NCI-H2107 treated with DMSO at 0.1 percent for 48 hours (cell line): ENCODE measurements around the gene ACYP1.

ENCODE experiments used
- DNase-seq: peaks from one replicate; lab custom pipeline; 2025; ENCODE audit not compliant: unreplicated experiment; lab: John Stamatoyannopoulos, UW

ACYP1 gene

DNA sequence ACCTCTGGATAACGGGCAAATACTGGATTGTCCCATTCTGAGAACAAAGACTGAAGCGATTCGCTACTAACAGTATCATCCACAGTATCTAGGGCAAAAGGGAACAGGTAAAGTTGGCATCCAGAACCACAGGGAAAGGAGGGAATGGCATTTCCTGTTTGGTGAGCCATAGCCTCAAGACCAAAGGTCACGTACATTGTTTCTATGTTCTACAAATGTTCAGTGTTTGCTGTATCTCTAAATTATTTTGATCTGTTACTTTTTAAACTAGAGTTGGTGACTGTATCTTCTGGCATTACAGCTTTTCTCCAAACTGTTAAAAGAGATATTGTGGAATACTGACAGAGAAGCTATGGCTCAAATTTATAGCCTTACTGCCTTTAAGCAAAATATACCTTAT lies 22.2 kb downstream of the ACYP1 start:
- no peak for DNase-seq

DNA sequence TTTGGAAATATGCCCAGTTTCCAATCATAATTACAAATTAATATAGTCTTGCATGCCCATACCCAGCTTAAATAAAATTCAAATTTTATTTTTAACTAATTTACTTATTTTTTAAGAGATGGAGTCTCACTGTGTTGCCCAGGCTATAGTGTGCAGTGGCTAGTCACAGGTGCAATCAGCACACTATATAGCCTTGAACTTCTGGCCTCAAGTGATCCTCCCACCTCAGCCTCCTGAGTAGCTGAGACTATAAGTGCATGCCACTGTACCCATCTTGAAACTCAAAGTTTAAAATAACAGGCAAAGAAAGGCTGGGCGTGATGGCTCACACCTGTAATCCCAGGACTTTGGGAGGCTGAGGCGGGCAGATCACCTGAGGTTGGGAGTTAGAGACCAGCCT lies 22.9 kb downstream of the ACYP1 start:
- DNase-seq: no peak

DNA sequence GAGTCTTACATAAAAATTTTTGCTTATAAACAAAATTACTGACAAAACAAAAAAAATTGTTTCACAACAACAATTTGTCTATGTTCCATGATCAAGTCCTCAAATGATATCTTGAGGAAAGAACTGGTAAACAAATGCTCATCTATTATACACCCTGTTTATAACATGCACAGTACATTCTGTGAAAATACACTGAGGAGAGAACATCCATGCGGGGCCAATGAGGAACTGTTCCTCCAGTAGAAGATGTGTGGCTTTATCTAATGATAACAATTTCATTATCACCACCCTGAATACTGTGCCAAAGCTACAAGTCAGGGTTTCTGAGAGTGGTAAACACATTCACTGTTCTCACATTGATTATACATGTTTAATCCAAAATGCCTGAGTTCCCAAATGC lies 23.3 kb downstream of the ACYP1 start:
- no peak for DNase-seq

DNA sequence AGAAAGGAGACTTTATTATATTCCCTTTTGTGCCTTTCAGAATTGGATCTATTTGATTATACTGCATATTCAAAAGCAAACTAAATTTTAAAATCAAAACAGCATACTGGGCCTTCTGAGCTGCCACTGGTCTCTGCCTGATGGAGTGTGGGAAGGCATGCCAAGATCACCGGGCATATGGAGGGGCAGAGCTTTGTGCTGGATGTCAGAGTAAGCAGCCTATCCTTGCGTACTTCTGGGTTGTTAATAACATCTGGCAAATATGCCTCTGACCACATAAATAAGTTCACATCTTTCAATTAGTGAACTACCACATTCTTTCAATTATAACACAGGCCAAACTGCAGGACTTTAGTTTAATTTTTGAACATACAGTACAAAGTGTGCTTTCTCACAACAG lies 30.9 kb downstream of the ACYP1 start:
- DNase-seq: no peak

DNA sequence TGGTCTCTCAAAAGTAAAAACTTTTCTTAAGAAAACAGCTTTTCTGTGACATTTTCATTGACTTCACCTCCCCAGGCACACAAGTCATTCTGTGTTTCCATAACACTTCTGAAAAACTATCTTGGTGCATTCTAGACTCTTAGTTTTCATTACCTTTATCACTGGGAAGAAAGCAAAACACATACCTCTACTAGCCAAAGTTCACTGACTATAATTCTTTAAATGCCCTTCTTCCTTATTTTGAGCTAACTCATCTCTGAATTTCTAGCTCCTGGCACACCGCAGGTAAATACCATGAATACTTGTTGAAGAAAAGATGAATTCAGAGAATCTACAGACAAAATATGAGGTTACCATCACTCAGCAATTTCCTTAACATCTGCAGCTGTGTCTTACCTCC lies 33.7 kb downstream of the ACYP1 start:
- no peak for DNase-seq

DNA sequence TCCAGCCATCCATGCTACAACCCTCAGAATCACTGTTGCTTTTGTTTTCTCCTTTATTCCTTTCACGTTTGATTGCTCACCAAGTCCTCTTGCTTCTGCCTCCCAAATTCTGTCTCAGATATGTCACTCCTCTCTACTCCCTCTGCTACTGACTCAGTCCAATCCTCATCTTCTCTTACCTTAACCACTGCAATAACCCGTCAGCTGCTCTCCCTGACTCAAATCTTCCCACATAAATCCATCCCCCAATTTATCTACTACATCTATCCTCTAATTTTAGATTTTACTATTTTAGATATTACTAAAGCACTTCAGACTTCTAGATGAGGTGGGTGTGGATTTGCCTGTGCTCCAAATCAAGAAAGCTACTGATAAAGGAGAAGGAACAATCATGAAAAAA lies 37.9 kb downstream of the ACYP1 start:
- no peak for DNase-seq

DNA sequence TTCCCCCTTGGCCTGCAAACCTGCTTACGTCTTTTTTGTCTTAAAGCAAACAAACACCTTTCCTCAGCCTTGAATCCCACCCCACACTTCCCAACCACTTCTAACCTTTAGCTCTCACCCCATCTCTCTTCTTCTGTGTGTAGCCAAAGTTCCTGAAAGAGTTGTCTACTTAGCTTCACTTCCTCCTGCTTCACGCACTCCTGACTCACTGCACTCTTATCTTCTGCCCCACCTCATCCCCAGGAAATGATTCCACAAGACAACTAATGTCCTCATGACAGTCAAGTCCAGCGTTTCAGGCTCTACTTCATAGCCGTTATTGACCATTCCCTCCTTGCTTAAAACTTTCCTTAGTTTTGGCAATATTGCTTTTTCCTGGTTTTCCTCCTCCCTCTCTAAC lies 38.7 kb downstream of the ACYP1 start:
- no peak for DNase-seq

DNA sequence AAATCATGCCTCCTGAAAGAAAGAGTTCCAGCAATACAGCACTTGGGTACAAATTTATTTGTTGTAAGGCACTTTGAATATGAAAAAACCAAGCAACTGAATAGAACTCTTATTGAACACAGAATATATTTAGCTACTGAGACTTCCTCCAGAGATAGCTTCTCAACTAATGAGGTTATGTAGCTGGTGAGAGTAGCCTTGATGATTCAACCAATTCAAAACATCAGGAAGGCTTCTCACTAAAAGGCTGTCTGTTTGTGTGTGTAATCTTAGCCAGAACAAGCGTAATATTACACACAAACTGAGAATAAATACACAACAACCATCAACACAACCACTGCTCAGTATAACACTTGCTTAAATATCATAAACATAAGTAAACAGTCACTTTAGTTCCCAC lies 40.7 kb downstream of the ACYP1 start:
- DNase-seq: no peak

DNA sequence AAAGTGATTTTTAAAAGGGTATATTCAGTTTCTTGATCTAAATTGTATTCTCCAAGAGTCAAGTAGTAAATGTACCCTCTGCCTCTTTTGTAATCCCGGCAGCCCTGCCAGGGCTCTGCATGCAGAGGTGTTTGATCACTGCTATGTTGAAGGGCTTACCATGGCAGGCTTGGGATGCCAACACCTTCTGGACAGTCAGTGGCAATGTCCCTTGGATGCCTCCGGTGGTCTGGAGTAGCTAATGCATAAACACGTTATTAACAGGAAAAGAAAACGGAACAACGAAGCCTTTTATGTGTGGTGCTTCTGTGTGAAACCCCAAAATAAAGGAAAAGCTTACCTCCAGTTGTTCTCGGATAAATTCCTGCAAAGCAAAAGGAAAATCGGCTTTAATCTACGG lies 41.2 kb downstream of the ACYP1 start:
- no peak for DNase-seq

DNA sequence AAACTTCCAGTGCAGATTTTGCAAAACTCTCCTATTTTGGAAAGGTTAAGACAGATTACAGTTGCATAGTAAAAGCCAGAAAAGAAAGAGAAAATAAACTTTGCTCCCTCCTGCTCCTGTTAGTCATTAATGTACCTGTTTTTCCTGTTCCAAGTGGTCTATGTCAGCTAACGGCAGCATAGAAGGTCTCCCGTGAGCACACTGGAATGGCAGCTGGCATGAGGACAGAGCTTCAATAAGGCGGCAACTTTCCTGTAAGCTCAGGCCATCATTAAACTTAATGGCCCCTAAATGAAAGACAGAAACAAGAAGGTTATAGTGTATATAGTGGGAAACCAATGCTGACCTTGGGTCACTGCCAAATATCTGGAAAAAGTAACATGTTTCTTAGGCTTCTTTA lies 45.1 kb downstream of the ACYP1 start:
- no peak for DNase-seq

DNA sequence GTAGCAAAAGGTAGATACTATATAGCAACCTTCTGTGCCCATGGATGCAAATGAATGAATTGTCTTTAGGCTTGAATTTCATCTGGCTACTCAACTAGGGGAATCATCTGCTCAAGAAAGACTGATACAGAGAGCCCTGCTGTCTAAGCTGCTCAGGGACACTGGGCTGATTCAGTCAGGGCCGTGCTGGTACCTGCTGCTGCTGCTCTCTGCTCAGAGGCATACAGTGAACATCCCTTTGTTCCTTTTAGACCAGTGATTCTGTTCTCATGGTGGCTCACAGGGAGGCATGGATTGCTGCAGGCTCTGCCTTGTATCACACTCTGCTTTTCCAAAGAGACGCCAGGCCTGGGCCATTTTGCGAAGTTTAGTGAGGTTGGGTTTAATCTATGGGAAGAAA lies 47.0 kb downstream of the ACYP1 start:
- no peak for DNase-seq

DNA sequence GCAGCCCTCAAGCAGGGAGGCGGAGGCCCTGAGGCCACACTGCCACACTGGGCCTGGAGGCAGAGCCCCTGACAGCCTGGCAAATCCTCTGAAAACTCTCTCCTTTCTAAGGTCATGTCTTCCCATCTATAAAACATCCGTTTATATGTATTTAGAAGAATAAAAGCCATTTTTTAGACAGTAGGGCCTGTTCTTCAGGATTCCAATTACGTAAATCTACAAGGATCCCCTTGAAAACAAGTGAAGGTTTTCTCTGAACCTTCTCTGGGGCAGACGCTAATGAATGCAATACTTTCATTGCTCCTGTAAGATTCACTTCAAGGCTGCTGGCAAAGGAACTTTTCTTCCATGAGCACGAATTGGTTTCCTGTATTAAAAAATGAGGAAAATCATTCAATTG lies 48.3 kb downstream of the ACYP1 start:
- DNase-seq: no peak

DNA sequence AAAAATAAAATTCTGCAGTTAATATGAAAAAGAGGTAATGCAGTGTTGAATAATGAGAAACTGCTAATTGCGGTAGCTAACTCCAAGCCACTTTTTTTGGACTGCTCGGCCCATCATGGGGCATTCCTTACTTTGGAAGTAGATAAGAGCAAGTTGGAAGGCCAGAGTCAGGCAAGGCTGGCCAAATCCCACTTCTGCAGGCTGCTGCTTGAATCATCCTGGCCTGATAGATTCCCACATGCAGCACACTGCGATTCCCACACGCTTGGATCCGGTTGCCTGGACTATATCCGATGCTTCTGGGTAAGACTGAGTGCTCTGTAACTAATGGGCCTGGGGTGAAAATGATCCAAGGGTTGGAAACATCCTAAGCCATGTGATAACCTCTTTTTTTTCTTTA lies 50.5 kb downstream of the ACYP1 start:
- DNase-seq: no peak

DNA sequence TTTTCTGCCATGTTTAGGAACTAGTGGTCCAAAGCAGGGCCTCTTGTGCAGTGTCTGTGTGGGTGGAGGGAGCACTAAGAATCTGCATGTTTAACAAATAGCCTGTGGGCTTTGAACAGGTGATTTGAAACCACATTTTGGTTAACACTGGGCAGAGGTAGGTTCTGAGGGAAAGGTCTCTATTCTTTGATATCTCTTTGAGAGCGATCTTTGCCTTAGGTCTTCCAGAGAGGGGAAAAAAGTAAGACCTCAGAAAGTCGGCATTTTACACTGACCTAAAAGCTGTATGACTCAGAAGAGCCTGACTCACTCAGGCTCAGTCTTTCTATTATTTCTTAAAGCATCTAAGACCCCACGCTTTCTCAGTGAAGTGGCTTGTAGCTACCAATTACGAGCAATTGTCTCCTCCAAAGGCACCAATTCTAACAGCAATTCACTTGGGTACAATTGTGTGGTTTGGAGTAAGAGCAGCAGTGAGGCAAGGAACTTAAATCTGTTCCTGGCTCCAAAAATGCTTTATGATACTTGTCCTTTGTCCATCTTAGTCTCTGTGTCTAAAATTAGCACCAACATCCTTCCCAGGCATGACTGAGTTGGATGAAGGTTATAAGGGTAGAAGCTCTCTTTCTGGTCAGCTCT lies 52.3 kb downstream of the ACYP1 start:
- DNase-seq: peak; percentile 49

DNA sequence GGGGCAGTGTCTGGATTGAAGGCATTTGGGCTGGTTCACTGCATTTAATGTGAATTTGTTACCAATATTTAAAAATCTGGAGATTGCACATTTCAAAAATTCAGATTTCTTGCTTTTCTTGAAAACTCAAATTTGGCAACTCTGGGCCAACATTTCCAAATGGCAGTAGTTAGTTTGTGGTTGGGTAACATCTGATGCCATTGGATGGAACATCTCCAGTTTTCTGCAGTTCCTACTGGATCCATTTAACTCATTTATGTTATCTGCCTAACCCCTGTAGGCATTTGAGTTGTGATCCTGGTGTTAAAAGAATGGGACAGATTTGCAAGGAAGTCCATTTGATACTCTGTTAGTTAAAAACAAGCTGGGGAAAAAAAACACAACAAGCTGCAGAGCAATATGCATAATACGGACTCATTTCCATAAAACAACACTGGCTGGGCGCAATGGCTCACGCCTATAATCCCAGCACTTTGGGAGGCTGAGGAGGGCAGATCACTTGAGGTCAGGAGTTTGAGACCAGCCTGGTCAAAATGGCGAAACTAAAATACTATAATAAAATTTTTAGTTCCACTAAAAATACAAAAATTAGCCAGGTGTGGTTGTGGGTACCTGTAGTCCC lies 53.2 kb downstream of the ACYP1 start:
- no peak for DNase-seq

DNA sequence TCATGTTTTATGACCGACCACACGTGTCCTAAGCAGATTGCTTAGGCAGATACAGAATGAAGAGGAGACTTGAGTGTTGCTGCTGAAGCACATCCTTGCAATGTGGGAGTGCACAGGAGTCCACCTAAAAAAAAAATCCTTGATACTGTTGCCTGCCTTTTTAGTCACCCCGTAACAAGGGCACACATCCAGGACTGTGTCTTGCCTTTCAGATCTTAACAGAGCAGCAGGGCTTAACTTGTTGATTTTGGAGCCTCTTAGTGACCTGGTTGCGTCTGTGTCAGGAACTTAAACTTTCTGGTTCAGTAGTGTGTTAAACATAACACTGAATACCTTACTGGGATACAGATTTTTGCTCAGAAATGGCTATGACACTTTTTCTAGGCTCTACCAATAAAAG lies 54.6 kb downstream of the ACYP1 start:
- no peak for DNase-seq

DNA sequence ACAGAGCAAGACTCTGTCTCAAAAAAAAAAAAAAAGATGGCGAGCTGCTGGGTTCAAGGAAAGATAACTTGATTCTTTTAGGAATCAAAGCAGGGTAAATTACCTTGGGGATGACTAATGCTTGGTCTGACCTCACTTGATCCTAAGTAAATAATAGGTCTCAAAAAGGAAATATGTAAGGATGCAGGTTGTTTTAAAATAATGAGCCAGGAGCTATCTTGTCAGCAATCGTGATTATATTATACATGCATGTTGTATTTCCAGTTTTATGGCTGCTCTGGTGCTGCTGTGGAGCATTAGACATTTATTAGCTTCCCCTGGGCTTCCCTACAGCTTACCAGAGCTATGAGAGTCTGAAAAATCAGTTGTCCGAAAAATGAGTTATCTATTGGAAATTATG lies 58.5 kb downstream of the ACYP1 start:
- no peak for DNase-seq

DNA sequence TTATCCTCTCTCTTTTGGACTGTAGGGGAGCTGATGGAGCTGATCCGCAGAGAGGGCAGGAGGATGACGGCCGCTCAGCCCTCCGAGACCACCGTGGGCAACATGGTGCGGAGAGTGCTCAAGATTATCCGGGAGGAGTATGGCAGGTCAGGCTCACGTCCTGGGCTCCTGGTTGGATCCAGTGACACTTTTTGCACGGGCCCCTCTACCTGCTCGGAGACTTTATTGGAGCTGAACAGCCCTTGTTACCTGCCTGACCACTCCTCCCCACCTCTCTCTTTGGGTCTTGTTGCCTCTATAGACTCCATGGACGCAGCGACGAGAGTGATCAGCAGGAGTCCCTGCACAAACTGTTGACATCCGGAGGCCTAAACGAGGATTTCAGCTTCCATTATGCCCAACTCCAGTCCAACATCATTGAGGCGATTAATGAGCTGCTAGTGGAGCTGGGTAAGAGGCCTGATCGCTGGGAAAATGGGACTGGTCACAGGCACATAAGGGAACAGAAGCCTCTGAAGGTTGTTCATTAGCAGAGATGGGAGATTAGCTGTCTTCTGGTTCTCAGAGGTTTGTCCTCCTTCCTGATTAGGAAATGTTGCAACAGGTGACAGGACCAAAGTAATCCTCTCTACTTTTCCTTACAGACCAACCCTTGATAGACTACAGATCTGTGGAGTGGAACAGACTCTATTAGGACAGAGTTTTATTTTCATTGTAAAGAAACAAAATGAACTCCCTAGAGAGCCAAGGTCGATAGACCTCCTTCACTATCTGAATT lies 60.4 kb downstream of the ACYP1 start:
- DNase-seq: no peak
